ENCODE results near the gene KIF21B.

DNA sequence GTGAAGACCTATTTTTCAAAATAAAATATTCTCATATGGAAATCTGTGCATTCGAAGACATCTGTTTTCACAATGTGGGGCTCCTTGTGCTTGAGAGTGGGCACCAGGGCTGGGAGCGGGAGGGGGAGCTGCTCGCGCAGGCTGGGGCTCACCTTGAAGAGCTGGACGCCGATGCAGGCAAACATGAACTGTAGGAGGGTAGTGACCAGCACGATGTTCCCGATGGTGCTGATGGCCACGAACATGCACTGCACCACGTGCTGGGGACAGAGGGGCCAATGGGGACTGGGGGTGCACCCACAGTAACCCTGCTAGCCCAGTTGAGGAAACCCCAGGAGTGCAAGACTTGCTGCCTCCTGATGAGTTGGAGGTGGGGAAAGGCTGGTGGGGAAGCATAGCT, 42.2 kb upstream of the KIF21B start:
- no peak for TF ChIP-seq FOXM1 (IDR thresholded peaks at IDR 0.05; ENCODE audit: borderline replicate concordance)
- TF ChIP-seq SP1 (IDR thresholded peaks at IDR 0.05): no peak
- TF ChIP-seq SUZ12 (IDR thresholded peaks at IDR 0.05): no peak
- no peak for TF ChIP-seq FOXA1 (IDR thresholded peaks at IDR 0.05)
- TF ChIP-seq TARDBP (IDR thresholded peaks at IDR 0.05): no peak
- no peak for TF ChIP-seq LEF1 (IDR thresholded peaks at IDR 0.05; ENCODE audit: borderline replicate concordance)
- TF ChIP-seq CTBP1 (IDR thresholded peaks at IDR 0.05; ENCODE audit: borderline replicate concordance): no peak

All from HEK293T (cell line).